NCI-H1092 treated with DMSO at 0.1 percent for 48 hours (cell line): Measurements from ENCODE around the gene SLC25A38.

Experiments used
- DNase-seq: peaks from one replicate; lab custom pipeline; 2025; lab: John Stamatoyannopoulos, UW

SLC25A38 gene

GRCh38 chr3:39376959-39377634, 6.1 kb upstream of the SLC25A38 start:
- no peak for DNase-seq

- no peak for DNase-seq
These were observed 5.1 kb upstream of the SLC25A38 start for GRCh38 chr3:39378088-39378487.

- no peak for DNase-seq
These were observed 4.0 kb upstream of the SLC25A38 start for GRCh38 chr3:39378957-39379777.

- no peak for DNase-seq
These were observed 3.4 kb upstream of the SLC25A38 start for GRCh38 chr3:39379778-39380155.

- no peak for DNase-seq
These were observed 1.7 kb upstream of the SLC25A38 start for GRCh38 chr3:39381432-39381831.

GRCh38 chr3:39383881-39384664, 903 bp downstream of the SLC25A38 start:
- no peak for DNase-seq

GRCh38 chr3:39384665-39385000, 1.5 kb downstream of the SLC25A38 start:
- no peak for DNase-seq

- DNase-seq: no peak
These were observed 2.4 kb downstream of the SLC25A38 start for GRCh38 chr3:39385456-39386090.

- DNase-seq: no peak
These were observed 3.1 kb downstream of the SLC25A38 start for GRCh38 chr3:39386318-39386717.

GRCh38 chr3:39387411-39387975, 4.3 kb downstream of the SLC25A38 start:
- no peak for DNase-seq

GRCh38 chr3:39388153-39388552, 5.0 kb downstream of the SLC25A38 start:
- no peak for DNase-seq

- DNase-seq: no peak
These were observed 5.6 kb downstream of the SLC25A38 start for GRCh38 chr3:39388741-39389248.

- no peak for DNase-seq
These were observed 7.0 kb downstream of the SLC25A38 start for GRCh38 chr3:39390181-39390580.

- no peak for DNase-seq
These were observed 13.5 kb downstream of the SLC25A38 start for GRCh38 chr3:39396690-39397089.

GRCh38 chr3:39398700-39399099, 15.5 kb downstream of the SLC25A38 start:
- no peak for DNase-seq

- DNase-seq: no peak
These were observed 18.8 kb downstream of the SLC25A38 start for GRCh38 chr3:39401983-39402382.

- DNase-seq: no peak
These were observed 21.9 kb downstream of the SLC25A38 start for GRCh38 chr3:39404943-39405686.

GRCh38 chr3:39405687-39406367, 22.7 kb downstream of the SLC25A38 start:
- DNase-seq: no peak

GRCh38 chr3:39406368-39407258, 23.4 kb downstream of the SLC25A38 start, which contains the start of gene RPSA:
Gene RPSA, plus strand, starts transcription at chr3:39406720. Its CDS starts 934 bp downstream, at chr3:39407654.
- DNase-seq: peak; percentile 93
